Measurements from ENCODE around the gene HELQ.
"Not testable (repeated sequence)": the region's sequence is repeated elsewhere in the genome, so short reads cannot be mapped to it uniquely, and the experiment has no call there.

Gene HELQ, protein sequence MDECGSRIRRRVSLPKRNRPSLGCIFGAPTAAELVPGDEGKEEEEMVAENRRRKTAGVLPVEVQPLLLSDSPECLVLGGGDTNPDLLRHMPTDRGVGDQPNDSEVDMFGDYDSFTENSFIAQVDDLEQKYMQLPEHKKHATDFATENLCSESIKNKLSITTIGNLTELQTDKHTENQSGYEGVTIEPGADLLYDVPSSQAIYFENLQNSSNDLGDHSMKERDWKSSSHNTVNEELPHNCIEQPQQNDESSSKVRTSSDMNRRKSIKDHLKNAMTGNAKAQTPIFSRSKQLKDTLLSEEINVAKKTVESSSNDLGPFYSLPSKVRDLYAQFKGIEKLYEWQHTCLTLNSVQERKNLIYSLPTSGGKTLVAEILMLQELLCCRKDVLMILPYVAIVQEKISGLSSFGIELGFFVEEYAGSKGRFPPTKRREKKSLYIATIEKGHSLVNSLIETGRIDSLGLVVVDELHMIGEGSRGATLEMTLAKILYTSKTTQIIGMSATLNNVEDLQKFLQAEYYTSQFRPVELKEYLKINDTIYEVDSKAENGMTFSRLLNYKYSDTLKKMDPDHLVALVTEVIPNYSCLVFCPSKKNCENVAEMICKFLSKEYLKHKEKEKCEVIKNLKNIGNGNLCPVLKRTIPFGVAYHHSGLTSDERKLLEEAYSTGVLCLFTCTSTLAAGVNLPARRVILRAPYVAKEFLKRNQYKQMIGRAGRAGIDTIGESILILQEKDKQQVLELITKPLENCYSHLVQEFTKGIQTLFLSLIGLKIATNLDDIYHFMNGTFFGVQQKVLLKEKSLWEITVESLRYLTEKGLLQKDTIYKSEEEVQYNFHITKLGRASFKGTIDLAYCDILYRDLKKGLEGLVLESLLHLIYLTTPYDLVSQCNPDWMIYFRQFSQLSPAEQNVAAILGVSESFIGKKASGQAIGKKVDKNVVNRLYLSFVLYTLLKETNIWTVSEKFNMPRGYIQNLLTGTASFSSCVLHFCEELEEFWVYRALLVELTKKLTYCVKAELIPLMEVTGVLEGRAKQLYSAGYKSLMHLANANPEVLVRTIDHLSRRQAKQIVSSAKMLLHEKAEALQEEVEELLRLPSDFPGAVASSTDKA

DNA sequence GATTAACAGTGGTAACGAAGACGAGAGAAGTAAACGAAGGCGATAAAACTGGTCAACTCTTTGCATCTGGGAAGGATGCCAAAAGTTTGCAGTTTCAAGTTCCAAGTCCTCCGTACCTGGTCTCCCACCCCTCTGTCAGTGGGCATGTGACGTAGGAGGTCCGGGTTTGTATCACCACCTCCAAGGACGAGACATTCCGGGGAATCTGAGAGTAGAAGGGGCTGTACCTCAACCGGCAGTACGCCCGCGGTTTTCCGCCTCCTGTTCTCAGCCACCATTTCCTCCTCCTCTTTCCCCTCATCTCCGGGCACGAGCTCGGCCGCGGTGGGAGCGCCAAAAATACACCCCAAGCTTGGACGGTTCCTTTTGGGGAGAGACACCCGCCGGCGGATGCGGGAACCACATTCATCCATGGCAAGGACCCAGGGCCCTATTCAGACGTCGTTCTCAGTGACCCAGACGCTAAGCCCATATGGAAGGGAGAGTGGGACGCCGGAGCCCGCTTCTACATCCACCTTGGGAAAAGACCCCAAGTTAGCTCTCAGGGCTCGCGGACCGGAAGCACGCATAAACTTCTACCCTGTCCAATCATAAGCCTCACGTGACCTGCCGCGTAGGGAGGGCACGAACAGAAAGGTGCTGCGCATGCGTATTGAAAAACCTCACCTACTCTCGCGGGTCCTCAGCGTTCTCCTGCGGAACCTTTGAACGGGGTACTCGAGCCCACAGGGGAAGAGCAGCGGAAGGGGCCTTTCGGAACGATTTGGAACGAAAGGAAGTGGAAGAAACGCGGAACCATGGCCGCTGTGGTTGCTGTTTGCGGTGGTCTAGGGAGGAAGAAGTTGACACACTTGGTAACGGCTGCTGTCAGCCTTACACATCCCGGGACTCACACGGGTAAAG is at the start of gene HELQ, which contains the start of gene MRPS18C:
Gene HELQ, minus strand, starts transcription at position 543 of the 903 bp plus-strand sequence. Its CDS starts 130 bp downstream, at position 413.
Gene MRPS18C, plus strand, starts transcription at position 778 of the 903 bp plus-strand sequence. Its CDS starts 20 bp downstream, at position 798.
- peak; percentile 97 for DNase-seq (ENCODE audit: low read depth in 2 of 2)

DNA sequence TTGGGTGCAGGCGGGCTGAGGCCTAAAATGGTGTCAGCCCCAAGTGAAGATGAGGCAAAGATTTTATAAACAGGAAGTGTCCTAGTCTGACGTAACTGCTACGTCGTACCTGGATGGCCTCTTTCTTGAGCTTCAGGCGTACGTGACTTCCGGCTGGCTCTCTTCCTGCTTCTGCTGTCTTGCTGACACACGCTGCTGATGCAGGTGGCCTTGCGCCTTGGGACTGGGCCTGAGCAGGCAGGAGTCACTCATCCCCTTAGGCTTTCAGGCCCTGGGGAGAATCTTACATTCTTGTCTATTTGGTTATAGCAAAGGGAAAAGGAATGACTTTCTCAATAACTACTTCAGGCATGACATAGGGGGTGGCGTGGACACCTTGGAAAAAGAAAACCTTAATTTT is 49.4 kb upstream of the HELQ start:
- no peak for DNase-seq (ENCODE audit: low read depth in 2 of 2)

DNA sequence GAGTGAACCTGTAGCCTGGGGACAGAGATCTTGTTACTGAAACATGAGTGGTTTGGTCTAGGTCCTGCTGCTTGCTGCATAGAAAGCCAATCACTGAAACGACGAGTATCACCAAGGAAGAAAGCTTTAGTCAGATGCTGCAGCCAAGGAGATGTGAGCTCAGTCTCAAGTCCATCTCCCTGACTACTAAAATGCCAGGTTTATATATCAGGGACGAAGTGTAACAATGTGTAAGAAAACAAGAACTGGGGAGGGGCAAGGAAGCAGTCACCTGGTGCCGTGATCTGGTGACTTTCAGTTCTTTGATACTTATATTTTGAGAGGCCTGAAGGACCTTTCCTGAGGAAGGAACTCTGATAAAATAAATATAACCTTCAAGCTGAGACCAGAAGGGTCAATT is 48.9 kb upstream of the HELQ start:
- no peak for DNase-seq (ENCODE audit: low read depth in 2 of 2)

DNA sequence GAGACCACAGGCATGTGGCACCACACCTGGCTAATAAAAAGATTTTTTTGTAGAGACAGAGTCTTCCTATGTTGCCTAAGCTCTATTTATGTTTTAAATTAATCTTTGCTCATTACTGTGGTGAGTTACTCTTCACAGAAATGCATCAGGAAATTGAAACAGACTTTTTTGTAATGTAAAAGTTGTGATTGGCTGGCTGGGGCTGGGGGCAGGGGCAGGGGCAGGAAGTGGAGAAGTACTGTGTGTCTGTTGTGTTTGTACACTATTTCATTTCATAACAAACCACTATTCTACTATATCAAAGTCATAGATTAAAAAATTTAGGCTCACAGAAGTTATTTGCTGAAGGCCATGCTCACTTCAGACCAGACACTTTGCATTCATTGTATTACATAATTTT is 48.4 kb upstream of the HELQ start:
- DNase-seq (ENCODE audit: low read depth in 2 of 2): no peak

DNA sequence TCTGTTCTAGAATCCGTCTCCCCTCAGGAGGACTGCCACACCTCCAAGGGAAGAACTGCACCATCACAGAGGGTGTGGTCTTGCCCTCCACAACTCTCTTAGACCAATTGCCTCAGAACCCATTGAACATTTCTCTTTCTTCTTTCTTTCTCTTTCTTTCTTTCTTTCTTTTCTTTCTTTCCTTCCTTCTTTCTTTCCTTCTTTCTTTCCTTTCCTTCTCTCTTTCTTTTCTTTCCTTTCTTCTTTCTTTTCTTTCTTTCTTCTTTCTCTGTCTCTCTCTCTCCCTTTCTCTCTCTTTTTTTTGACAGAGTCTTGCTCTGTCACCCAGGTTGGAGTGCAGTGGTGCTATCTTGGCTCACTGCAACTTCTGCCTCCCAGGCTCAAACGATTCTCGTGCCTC is 46.0 kb upstream of the HELQ start:
- DNase-seq (ENCODE audit: low read depth in 2 of 2): not testable (repeated sequence)

DNA sequence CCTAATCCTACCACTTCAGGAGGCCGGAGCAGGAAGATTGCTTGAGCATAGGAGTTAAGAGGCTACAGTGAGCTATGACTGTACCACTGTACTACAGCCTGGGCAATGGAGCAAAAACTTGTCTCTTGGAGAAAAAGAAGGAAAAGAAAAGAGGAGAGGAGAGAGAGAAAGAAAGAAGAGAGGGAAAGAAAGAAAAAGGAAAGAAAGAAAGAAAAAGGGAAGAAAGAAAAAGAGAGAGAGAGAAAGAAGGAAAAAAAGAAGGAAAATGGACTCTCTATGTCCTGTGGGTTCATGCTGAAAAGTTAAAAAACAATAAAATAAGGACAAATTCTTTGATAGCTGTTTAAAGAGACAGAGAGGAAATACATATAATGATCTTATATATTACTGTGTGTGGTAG is 42.6 kb upstream of the HELQ start:
- DNase-seq (ENCODE audit: low read depth in 2 of 2): no peak

DNA sequence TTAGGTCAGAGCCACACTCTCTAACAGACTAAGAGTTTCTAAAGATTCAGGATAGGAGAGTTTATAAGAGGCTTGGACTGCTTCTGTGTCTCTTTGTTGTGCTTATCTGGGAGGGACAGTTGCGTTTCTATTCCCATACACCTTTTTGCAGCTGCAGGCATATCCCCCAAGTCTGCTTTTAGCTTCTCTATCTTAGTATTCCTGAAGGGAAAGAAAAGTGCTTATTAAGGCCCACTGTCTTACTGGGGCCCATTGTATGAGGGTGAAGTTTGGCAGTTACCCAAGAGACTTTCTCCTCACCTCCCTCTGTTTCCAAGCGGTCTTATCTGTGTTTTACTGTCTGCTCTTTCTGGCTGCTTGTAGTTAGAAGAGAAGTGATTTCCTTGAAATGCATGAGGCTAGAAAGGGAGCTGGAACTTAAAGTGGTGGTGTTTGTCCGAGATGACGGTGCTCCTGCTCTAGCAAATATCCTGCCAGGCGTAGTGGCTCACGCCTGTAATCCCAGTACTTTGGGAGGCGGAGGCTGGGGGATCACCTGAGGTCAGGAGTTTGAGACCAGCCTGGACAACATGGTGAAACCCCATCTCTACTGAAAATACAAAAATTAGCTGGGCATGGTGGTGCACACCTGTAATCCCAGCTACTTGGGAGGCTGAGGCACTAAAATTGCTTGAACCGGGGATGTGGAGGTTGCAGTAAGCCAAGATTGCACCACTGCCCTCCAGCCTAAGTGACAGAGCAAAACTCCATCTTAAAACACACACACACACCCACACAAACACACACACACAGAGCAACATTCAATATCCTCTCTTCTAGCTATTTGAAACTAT is 40.7 kb upstream of the HELQ start:
- DNase-seq (ENCODE audit: low read depth in 2 of 2): not testable (repeated sequence)

DNA sequence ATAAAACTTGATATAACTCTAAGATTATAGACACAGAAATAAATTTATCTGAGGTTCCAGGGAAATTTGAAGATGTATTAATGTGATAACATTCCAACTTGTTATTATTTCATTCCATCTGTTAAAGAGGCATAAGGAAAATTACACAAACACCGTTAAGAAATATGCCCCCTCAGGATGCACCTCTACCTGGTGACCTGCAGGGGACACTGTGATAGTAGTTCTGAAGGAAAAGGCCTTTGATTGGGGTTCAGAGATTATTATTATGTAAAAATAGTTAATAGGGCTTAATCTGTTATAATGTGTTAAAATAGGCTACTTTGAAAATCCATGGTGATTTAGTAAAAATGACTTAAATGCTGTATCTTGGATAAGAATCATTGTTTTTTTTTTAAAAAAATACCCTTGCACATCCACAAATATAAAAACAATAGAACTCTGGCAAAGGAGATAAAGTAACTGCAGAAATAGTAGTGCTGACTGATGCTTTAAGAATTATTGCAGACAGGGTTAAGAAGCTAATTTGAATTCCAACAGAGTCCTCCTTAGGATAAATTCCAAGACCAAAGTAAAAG is 35.3 kb upstream of the HELQ start:
- no peak for DNase-seq (ENCODE audit: low read depth in 2 of 2)

DNA sequence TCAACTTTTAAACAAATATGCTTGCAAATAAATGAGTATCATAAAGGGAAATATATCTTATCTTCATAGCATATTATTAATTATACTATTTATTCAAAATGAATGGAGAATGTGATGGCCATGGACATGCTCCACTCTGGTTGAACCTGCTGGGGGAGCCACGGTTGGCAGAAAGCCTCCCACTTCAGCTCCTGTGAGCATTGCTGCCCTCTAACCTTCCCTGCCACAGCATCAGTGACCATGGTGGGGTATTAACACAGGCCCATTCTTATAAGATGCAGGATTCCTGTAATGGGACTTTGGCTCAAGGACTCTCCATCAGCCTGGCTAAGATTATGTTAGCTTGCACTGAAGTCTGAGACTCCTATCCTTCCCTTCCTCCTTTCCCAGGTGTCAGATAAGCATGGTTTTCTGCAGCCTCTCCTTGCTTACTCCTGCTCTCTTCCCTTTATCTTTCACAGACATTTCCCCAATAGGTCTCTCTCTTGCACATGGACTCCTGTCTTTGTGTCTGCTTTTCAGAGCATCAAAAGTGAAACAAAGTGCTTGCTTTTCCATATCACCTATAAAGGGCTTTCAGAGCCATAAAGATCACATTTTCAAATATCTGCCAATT is 34.2 kb upstream of the HELQ start:
- DNase-seq (ENCODE audit: low read depth in 2 of 2): no peak

DNA sequence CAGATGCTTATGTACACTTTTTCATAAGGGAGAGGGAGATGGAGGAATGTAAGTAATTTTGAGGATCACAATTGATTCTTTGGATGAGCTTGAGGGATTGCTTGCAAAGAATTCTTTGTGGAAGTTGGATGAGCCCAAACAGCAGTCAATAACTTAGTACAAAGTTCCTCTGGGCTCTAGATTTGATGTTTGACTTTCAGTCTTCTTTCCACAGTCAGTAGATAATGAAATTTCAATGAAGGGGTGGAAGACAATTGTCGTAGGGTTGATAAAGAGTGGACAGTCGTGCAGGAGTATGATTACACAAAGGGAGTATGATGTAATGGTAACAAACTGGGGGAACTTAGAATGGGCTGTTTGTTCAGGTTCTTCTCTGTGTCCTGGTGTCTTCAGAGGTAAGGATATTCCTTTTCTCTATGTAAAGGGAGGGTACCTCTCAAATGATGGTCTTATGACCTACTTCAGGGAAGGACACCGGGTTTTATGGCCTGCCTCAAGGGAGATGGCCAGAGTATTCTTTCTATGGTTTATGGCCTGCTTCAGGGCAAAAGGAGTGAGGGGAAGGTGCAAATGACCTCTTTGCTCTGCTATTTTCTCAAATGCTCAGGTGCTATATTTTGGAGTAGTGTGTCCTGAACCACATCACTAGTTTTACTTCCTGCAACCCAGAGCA is 31.0 kb upstream of the HELQ start:
- no peak for DNase-seq (ENCODE audit: low read depth in 2 of 2)

DNA sequence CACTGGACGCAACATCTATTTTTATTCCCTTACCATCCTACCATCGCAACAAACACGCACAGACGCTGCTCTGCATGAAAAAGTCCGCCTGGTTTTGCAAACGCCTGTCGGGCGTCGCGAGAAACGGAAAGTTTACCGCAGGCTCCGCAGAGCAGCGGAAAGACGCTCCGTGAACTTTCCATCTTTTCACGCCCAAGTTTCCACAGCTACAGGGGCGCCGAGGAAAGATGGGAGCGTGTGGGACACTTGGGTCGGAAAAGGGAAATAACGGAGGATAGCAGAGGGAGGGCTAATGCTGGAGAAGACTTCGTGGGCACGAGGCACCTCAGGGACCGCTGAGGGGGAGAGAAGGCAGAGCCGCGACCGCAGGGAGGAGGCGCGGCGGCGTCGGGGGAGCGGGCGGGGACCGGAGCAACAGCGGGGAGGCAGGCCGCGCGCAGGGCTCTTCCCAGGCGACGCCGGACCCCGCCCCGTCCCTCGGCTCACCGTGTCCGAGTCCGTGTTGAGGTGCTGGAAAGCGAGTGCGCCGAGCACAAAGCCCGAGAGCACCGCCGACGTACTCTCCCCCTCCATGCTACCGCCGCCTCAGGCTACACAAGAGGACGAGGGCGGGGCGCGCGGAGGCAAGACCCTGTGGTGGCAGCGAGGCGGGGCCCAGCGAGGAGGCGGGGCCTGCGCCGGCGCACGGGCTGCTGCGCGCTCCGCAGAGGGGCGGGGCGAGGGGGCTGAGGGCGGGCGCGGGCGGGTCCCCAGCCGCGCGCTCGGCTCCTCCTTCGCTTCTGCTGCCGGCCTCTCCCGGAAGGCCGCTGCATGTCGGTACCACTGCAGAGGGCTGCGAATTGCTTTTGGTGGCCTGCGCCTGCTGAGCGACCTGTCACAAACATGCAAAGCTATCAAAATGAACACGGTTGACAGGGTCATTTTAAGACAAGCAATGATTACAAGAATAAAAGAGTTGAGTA is 29.2 kb upstream of the HELQ start, which contains the start of gene ABRAXAS1:
Gene ABRAXAS1, minus strand, starts transcription at position 601 of the 962 bp plus-strand sequence. Its CDS starts 28 bp downstream, at position 573.
- peak; percentile 75 to 82 for DNase-seq (ENCODE audit: low read depth in 2 of 2)

DNA sequence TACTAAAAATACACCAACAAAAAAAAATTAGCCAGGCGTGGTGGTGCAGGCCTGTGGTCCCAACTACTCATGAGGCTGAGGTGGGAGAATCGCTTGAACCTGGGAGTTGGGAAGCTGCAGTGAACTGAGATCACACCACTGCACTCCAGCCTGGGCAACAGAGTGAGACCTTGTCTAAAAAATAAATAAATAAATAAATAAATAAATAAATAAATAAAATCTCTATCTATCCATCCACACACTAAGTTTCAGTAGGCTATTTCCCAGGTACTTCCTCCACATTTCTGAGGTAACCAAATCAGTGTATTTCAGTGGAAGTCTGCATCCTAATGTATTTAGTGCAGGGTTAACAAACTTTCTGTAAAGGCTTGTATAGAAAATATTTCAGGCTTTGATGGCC is 18.3 kb upstream of the HELQ start:
- DNase-seq (ENCODE audit: low read depth in 2 of 2): no peak

DNA sequence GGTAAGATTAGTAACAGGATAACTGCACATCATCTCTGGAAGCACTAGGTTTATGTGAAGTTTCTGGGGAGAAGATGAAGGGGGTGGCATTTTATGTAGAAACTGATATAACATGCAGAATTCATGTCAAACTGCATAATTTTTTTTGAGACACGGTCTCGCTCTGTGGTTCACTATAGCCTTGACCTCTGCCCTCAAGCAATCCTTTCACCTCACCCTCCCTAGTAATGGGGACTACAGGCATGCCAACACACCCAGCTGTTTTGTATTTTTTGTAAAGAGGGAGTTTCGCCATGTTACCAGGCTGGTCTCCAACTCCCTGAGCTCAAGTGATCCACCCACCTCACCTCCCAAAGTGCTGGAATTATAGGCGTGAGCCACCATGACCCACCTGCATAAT is 17.8 kb upstream of the HELQ start:
- DNase-seq (ENCODE audit: low read depth in 2 of 2): no peak

DNA sequence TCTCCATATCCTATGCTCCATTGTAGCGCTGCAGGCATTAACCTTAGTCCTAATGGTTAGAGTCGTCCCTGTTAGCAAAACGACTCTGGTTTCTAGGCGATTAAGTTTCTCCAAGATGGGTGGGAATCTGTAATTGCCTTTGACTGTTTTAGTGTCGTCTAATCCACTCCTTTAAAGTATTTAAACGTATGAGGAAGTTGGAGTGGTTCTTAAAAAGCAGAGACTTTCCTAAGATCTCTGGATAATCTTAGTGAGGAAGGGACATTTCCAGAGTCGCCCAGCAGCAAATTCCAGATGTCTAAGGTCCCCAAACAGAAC is 520 bp upstream of the HELQ start:
- no peak for DNase-seq (ENCODE audit: low read depth in 2 of 2)

DNA sequence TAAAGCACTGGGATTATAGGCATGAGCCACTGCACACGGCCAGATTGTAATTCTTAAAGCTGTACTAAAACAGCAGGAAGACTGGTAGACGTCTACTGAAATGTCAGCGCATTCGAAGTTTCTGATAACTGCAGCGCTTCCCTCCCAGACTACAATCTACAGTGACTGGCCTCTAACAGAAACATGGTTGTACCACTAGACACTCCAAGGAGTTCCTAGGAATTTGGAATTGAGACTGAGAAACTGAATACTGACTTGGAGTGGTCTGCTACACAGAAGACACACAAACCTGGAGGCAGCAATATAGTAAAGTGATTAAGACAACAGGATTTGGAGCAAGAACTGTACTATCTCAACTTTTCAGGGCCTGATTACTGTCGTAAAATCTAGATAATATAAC is 937 bp downstream of the HELQ start:
- DNase-seq (ENCODE audit: low read depth in 2 of 2): no peak

DNA sequence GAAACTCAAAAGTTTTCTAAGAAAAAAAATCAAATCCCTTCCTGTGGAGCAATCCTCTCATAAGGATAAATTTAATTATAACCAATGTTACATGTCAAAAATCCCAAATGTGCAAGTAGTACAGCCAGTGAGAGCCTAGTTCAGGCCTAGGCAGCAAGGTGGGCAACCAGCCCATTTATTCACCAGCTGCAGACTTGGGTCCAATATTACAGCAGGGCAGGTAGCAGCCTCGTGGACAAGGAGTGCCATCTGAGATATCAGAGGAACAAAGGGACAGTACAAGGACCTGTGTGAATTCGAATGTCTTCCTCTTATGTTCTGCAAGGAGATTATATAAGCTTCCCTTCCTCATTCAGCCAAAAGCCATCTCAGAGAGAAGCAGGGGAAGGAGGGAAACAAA is 6.6 kb downstream of the HELQ start:
- DNase-seq (ENCODE audit: low read depth in 2 of 2): no peak

DNA sequence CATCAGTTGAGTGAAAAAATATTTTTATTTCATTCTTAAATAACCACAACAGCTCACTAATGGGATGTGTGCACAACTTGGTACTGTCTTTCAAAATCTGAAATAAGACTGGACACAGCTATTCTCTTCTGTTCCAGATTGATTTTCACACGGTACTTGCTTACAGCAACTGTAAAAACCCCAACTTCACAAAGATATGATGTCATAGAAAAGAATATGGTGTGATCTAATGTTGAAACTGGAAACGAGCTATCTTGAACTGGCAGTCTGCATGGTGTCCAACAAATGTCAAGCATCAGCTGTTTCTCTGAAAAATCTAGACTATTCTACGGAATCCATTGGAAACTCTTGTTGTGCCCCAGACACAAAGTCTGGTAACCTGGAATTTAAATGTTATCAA is 14.7 kb downstream of the HELQ start:
- no peak for DNase-seq (ENCODE audit: low read depth in 2 of 2)
